Keratinocyte (primary cell): ENCODE data around the gene APBB2.

Experiments
- CTCF ChIP-seq, 3 experiments: IDR thresholded peaks in 1 of 3; conservative IDR thresholded peaks in 1 of 3; optimal IDR thresholded peaks in 1 of 3; 2 replicates in 2 of 3; 3 replicates in 1 of 3; pipeline versions ENCODE3 to v1.5.1; 2011; ENCODE audit warnings: low read length in 3 of 3, mild to moderate bottlenecking in 3 of 3, moderate library complexity in 2 of 3, control low read depth in 1 of 3, inconsistent platforms in 1 of 3; ENCODE audit not compliant: insufficient read depth in 2 of 3; ENCODE audit errors: extremely low read depth in 1 of 3
- EZH2 ChIP-seq: IDR thresholded peaks from one replicate; pipeline ENCODE4 v1.6.1; 2012; ENCODE audit warnings: inconsistent platforms, mild to moderate bottlenecking, low read length, moderate library complexity

- TF ChIP-seq CTCF (optimal IDR thresholded peaks at IDR 0.05 in 1 of 3, IDR thresholded peaks at IDR 0.05 in 1 of 3, conservative IDR thresholded peaks at IDR 0.05 in 1 of 3; ENCODE audit: extremely low read depth in 1 of 3, insufficient read depth in 2 of 3, low read length in 3 of 3) = no peak
- TF ChIP-seq EZH2 = no peak
Measured at GRCh38 chr4:40763228-40763716, 451.1 kb downstream of the APBB2 start.
